ENCODE results near the gene CPSF6.
"Not testable (repeated sequence)": the region's sequence is repeated elsewhere in the genome, so short reads cannot be mapped to it uniquely, and the experiment has no call there.

Gene CPSF6

GRCh38 chr12:69254046-69254445, 14.7 kb downstream of the CPSF6 start:
- DNase-seq, result no peak

GRCh38 chr12:69254862-69255261, 15.5 kb downstream of the CPSF6 start:
- no peak for DNase-seq

- DNase-seq, result no peak
Observed at GRCh38 chr12:69258655-69259054, 19.3 kb downstream of the CPSF6 start.

GRCh38 chr12:69262264-69262974, 23.1 kb downstream of the CPSF6 start:
- DNase-seq, result no peak

GRCh38 chr12:69265205-69265604, 25.8 kb downstream of the CPSF6 start:
- no peak for DNase-seq

- not testable (repeated sequence) for DNase-seq
Observed at GRCh38 chr12:69265633-69266032, 26.3 kb downstream of the CPSF6 start.

- no peak for DNase-seq
Observed at GRCh38 chr12:69266036-69266635, 26.8 kb downstream of the CPSF6 start.

GRCh38 chr12:69269736-69270135, 30.4 kb downstream of the CPSF6 start:
- DNase-seq, result no peak

GRCh38 chr12:69272511-69272910, 33.1 kb downstream of the CPSF6 start:
- no peak for DNase-seq

- DNase-seq, result no peak
Observed at GRCh38 chr12:69274861-69275260, 35.5 kb downstream of the CPSF6 start.

- DNase-seq, result no peak
Observed at GRCh38 chr12:69275471-69275891, 36.1 kb downstream of the CPSF6 start.

- no peak for DNase-seq
Observed at GRCh38 chr12:69278814-69279782, 39.7 kb downstream of the CPSF6 start.

GRCh38 chr12:69284131-69284530, 44.8 kb downstream of the CPSF6 start:
- DNase-seq, result peak; percentile 28

- no peak for DNase-seq
Observed at GRCh38 chr12:69287556-69287955, 48.2 kb downstream of the CPSF6 start.

- DNase-seq, result peak; percentile 29
Observed at GRCh38 chr12:69290545-69291277, 51.3 kb downstream of the CPSF6 start.

GRCh38 chr12:69291278-69291593, 51.9 kb downstream of the CPSF6 start:
- DNase-seq, result no peak

GRCh38 chr12:69298133-69298532, 58.8 kb downstream of the CPSF6 start:
- no peak for DNase-seq

- no peak for DNase-seq
Observed at GRCh38 chr12:69298947-69299346, 59.6 kb downstream of the CPSF6 start.

GRCh38 chr12:69304284-69304683, 64.9 kb downstream of the CPSF6 start:
- no peak for DNase-seq

- no peak for DNase-seq
Observed at GRCh38 chr12:69309461-69309860, 70.1 kb downstream of the CPSF6 start.

GRCh38 chr12:69313209-69313608, 73.8 kb downstream of the CPSF6 start:
- no peak for DNase-seq

- not testable (repeated sequence) for DNase-seq
Observed at GRCh38 chr12:69316784-69317183, 77.4 kb downstream of the CPSF6 start.

Measured in right kidney (tissue), 1 donor.